ENCODE data around the gene FAM200A.
"Not testable (repeated sequence)": the region's sequence is repeated elsewhere in the genome, so short reads cannot be mapped to it uniquely, and the experiment has no call there.

DNA sequence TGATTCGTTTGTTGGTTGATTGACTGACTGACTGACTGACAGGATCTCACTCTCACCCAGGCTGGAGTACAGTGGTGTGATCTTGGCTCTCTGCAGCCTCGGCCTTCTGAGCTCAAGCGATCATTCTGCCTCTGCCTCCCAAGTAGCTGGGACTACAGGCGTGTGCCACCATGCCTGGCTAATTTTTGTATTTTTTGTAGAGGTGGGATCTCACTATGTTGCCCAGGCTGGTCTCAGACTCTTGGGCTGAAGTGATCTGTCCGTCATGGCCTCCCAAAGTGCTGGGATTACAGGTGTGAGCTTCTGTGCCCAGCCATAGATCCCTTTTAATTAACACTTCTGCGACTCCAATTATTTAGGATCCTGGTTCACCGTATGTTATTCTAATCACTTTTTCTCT is 16.9 kb upstream of the FAM200A start:
- TF ChIP-seq, protein P1, sequence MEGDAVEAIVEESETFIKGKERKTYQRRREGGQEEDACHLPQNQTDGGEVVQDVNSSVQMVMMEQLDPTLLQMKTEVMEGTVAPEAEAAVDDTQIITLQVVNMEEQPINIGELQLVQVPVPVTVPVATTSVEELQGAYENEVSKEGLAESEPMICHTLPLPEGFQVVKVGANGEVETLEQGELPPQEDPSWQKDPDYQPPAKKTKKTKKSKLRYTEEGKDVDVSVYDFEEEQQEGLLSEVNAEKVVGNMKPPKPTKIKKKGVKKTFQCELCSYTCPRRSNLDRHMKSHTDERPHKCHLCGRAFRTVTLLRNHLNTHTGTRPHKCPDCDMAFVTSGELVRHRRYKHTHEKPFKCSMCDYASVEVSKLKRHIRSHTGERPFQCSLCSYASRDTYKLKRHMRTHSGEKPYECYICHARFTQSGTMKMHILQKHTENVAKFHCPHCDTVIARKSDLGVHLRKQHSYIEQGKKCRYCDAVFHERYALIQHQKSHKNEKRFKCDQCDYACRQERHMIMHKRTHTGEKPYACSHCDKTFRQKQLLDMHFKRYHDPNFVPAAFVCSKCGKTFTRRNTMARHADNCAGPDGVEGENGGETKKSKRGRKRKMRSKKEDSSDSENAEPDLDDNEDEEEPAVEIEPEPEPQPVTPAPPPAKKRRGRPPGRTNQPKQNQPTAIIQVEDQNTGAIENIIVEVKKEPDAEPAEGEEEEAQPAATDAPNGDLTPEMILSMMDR (IDR thresholded peaks at IDR 0.05), result not testable (repeated sequence)
- TF ChIP-seq POLR2A (IDR thresholded peaks at IDR 0.05), result not testable (repeated sequence)

Measured in right lobe of liver (tissue), 4 donors.